Cardiac muscle cell (in vitro differentiated cells and primary cell): Measurements from ENCODE around the gene ESCO1. TPM values are rescaled to one million over a fixed set of nuclear protein-coding genes. Genes with fewer than 3 reads are reported as not detected.
A peak's percentile ranks its signal among the peaks of the same experiment; 100 is the strongest.
"Not testable (repeated sequence)": the region's sequence is repeated elsewhere in the genome, so short reads cannot be mapped to it uniquely, and the experiment has no call there.

Experiments used
- DNase-seq, 2 donors: peaks; one replicate each; pipeline versions ENCODE4 v3.0.0 to v3.0.0-alpha.2; 2010 to 2017; ENCODE audit warnings: low read depth in 1 of 2, low spot score in 1 of 2
- H3K27ac ChIP-seq: fragments of 200-600 bp; sonication (generic); 2 replicates; pipeline ENCODE4 v1.5.1; 2016
- H3K27me3 ChIP-seq: fragments of 200-600 bp; sonication (generic); 2 replicates; pipeline ENCODE4 v1.6.0; 2016; ENCODE audit warnings: control low read depth
- H3K36me3 ChIP-seq: fragments of 200-600 bp; sonication (generic); 2 replicates; pipeline ENCODE4 v1.5.1; 2016; ENCODE audit warnings: control low read depth
- H3K4me1 ChIP-seq: fragments of 200-600 bp; sonication (generic); 2 replicates; pipeline ENCODE4 v1.8.1; 2017; ENCODE audit warnings: low read depth, mild to moderate bottlenecking, mixed run types
- H3K4me3 ChIP-seq: fragments of 200-600 bp; sonication (generic); 2 replicates; pipeline ENCODE4 v1.5.1; 2016; ENCODE audit warnings: mild to moderate bottlenecking
- H3K9me3 ChIP-seq: fragments of 200-600 bp; sonication (generic); 2 replicates; pipeline ENCODE4 v1.5.1; 2017; ENCODE audit warnings: low read depth, mild to moderate bottlenecking, control low read depth
- CTCF ChIP-seq: IDR thresholded peaks from 2 replicates; pipeline ENCODE4 v1.5.1; 2012; ENCODE audit warnings: low read depth, mild to moderate bottlenecking, low read length
- polyA plus RNA-seq: library from polyadenylated mRNA; unstranded; fragments of >200 nt; fragmentation: Nextera tagmentation; extraction: Ambion mirVana; gene quantifications from 2 replicates; pipeline ENCODE4 v1.2.1, GENCODE V29; 2016
- total RNA-seq: library from RNA; depleted of rRNA; stranded (reverse); fragments of >200 nt; gene quantifications from 2 replicates; pipeline ENCODE4 v1.2.3, GENCODE V29; 2016

ESCO1 gene
- total and polyA plus RNA-seq, 2 experiments from 2014 or later, result 12.2 to 18.3 TPM

- H3K27ac ChIP-seq, result no peak overlapping the region
- H3K9me3 ChIP-seq, result no peaks in the 10 kb centered on the region
- DNase-seq, result peak in 1 of 2 donors; percentile 32
- TF ChIP-seq CTCF, result peak; percentile 21
- H3K4me3 ChIP-seq, result no peak overlapping the region
- no peaks in the 10 kb centered on the region for H3K4me1 ChIP-seq
- H3K36me3 ChIP-seq, result peaks cover 28% of the 10 kb centered on the region
- no peaks in the 10 kb centered on the region for H3K27me3 ChIP-seq
Observed at GRCh38 chr18:21632393-21632792, 31.9 kb upstream of the ESCO1 start.

- H3K4me3 ChIP-seq, result no peak overlapping the region
- no peaks in the 10 kb centered on the region for H3K27me3 ChIP-seq
- H3K4me1 ChIP-seq, result no peaks in the 10 kb centered on the region
- no peak for DNase-seq
- peaks cover 38% of the 10 kb centered on the region for H3K36me3 ChIP-seq
- no peaks in the 10 kb centered on the region for H3K9me3 ChIP-seq
- no peak overlapping the region for H3K27ac ChIP-seq
- no peak for TF ChIP-seq CTCF
Observed at GRCh38 chr18:21629089-21629832, 28.8 kb upstream of the ESCO1 start.

- DNase-seq, H3K4me3 ChIP-seq, H3K27ac ChIP-seq, H3K4me1 ChIP-seq, H3K9me3 ChIP-seq, H3K27me3 ChIP-seq: not testable (repeated sequence)
- peaks cover 21% of the 10 kb centered on the region for H3K36me3 ChIP-seq
Observed at GRCh38 chr18:21621640-21622039, 21.1 kb upstream of the ESCO1 start.

- Histone ChIP-seq H3K4me1 (peaks cover 4% of the 10 kb centered on the region), H3K9me3 (no peaks in the 10 kb centered on the region), H3K4me3 (peak within 1 kb of the TSS; percentile 80), H3K36me3 (no peaks in the 10 kb centered on the region), H3K27me3 (no peaks in the 10 kb centered on the region), H3K27ac (peak within 1 kb of the TSS; percentile 76)
- TF ChIP-seq CTCF, result peak; percentile 97
- peak; percentile 93 to 94 for DNase-seq
Observed at GRCh38 chr18:21612125-21613039, 11.9 kb upstream of the ESCO1 start, which contains the start of gene SNRPD1. Gene SNRPD1, plus strand, starts transcription at chr18:21612314. Its CDS starts 116 bp downstream, at chr18:21612430.

- H3K36me3 ChIP-seq, H3K4me1 ChIP-seq, H3K9me3 ChIP-seq, H3K27me3 ChIP-seq: not testable (repeated sequence)
- peak overlapping the region; percentile 76 for H3K27ac ChIP-seq
- peak overlapping the region; percentile 80 for H3K4me3 ChIP-seq
- DNase-seq, result peak in 1 of 2 donors; percentile 8
Observed at GRCh38 chr18:21611401-21612124, 11.1 kb upstream of the ESCO1 start.

- Histone ChIP-seq H3K27ac (no peak overlapping the region), H3K4me3 (no peak overlapping the region), H3K4me1 (no peaks in the 10 kb centered on the region), H3K9me3 (no peaks in the 10 kb centered on the region), H3K27me3 (no peaks in the 10 kb centered on the region), H3K36me3 (no peaks in the 10 kb centered on the region)
- DNase-seq, result peak in 1 of 2 donors; percentile 6
- TF ChIP-seq CTCF, result no peak
Observed at GRCh38 chr18:21605213-21605612, 4.7 kb upstream of the ESCO1 start.
